Tibial nerve (tissue), 3 donors: ENCODE data around the gene MEX3D.

Source experiments
- CTCF ChIP-seq, 5 experiments: fragments of 200-600 bp in 3 of 5; fragments of 450-650 bp in 2 of 5; sonication (generic) in 3 of 5; IDR thresholded peaks; one replicate each; pipeline ENCODE4 v1.5.1; 2016 to 2019; ENCODE audit warnings: antibody characterized with exemption in 5 of 5, mild to moderate bottlenecking in 3 of 5, moderate library complexity in 2 of 5
- POLR2A ChIP-seq, 2 donors: fragments of 450-650 bp; IDR thresholded peaks; one replicate each; pipeline ENCODE4 v1.6.1; 2017; ENCODE audit warnings: antibody characterized with exemption in 2 of 2, mild to moderate bottlenecking in 2 of 2, moderate library complexity in 2 of 2

GRCh38 chr19:1580957-1581356 is 12.8 kb upstream of the MEX3D start:
- TF ChIP-seq POLR2A (IDR thresholded peaks at IDR 0.05) (no peak), CTCF (IDR thresholded peaks at IDR 0.05) (no peak)
